Measurements from ENCODE around the gene ATG16L2. TPM values are rescaled to one million over a fixed set of nuclear protein-coding genes. Genes with fewer than 3 reads are reported as not detected.

The ATG16L2 gene
- total RNA-seq, 1 donor, result 34.4 TPM

DNA sequence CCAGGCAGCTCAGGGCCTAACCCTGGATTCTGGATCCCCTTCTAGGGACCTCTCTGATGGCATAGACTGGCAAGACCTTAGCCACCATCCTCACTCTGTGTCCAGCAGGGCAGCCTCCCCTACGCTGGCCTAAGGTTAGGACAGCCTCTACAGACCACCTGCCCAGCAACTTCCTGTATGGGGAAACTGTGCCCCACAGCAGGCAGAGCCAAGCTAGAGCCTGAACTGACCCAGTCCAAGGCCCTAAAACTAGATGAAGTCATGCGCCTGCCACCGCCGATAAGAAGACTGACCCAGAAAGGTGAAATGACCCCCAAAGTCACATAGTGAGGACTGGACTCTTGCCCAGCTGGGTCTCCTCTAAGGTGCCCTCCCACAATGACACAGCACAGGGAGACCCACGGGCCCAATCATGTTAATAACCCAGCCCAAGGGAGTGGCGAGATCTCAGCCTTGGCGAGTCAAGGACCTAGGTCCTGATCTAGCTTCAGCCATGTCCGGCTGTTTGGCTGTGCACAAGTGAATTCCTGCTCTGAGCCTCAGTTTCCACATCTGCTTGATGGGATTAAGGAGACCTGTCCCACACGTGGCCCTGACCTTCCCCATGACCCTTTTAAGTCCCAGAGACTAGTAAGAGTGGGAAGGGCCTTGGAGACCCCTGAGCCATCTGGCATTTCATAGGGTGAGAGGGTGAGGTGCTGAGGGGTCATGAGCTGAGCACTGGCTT is 37.9 kb upstream of the ATG16L2 start:
- no peak overlapping the region for H3K4me3 ChIP-seq (ENCODE audit: low read length)
- peaks cover 29% of the 10 kb centered on the region for H3K4me1 ChIP-seq (ENCODE audit: insufficient read depth, low read length)
- H3K27me3 ChIP-seq (ENCODE audit: insufficient read depth, low read length), result peaks cover 7% of the 10 kb centered on the region
- H3K9me3 ChIP-seq (ENCODE audit: low read depth, low read length), result no peaks in the 10 kb centered on the region

GRCh38 chr11:72776844-72777754 is 37.1 kb upstream of the ATG16L2 start:
- peaks cover 33% of the 10 kb centered on the region for H3K4me1 ChIP-seq (ENCODE audit: insufficient read depth, low read length)
- no peaks in the 10 kb centered on the region for H3K9me3 ChIP-seq (ENCODE audit: low read depth, low read length)
- peaks cover 7% of the 10 kb centered on the region for H3K27me3 ChIP-seq (ENCODE audit: insufficient read depth, low read length)
- no peak overlapping the region for H3K4me3 ChIP-seq (ENCODE audit: low read length)

- no peaks in the 10 kb centered on the region for H3K9me3 ChIP-seq (ENCODE audit: low read depth, low read length)
- H3K4me1 ChIP-seq (ENCODE audit: insufficient read depth, low read length), result peaks cover 37% of the 10 kb centered on the region
- no peak overlapping the region for H3K4me3 ChIP-seq (ENCODE audit: low read length)
- H3K27me3 ChIP-seq (ENCODE audit: insufficient read depth, low read length), result peaks cover 7% of the 10 kb centered on the region
Measured at GRCh38 chr11:72777755-72778278, 36.4 kb upstream of the ATG16L2 start.

GRCh38 chr11:72778535-72779494 is 35.4 kb upstream of the ATG16L2 start:
- peaks cover 7% of the 10 kb centered on the region for H3K27me3 ChIP-seq (ENCODE audit: insufficient read depth, low read length)

GRCh38 chr11:72779495-72780128 is 34.6 kb upstream of the ATG16L2 start:
- Histone ChIP-seq H3K9me3 (ENCODE audit: low read depth, low read length) (no peaks in the 10 kb centered on the region), H3K4me3 (ENCODE audit: low read length) (no peak overlapping the region), H3K4me1 (ENCODE audit: insufficient read depth, low read length) (peaks cover 37% of the 10 kb centered on the region), H3K27me3 (ENCODE audit: insufficient read depth, low read length) (peaks cover 7% of the 10 kb centered on the region)

More at GRCh38 chr11:72778535-72779494, 35.4 kb upstream of the ATG16L2 start:
- H3K4me3 ChIP-seq (ENCODE audit: low read length), result no peak overlapping the region
- H3K9me3 ChIP-seq (ENCODE audit: low read depth, low read length), result no peaks in the 10 kb centered on the region
- H3K4me1 ChIP-seq (ENCODE audit: insufficient read depth, low read length), result peaks cover 37% of the 10 kb centered on the region

DNA sequence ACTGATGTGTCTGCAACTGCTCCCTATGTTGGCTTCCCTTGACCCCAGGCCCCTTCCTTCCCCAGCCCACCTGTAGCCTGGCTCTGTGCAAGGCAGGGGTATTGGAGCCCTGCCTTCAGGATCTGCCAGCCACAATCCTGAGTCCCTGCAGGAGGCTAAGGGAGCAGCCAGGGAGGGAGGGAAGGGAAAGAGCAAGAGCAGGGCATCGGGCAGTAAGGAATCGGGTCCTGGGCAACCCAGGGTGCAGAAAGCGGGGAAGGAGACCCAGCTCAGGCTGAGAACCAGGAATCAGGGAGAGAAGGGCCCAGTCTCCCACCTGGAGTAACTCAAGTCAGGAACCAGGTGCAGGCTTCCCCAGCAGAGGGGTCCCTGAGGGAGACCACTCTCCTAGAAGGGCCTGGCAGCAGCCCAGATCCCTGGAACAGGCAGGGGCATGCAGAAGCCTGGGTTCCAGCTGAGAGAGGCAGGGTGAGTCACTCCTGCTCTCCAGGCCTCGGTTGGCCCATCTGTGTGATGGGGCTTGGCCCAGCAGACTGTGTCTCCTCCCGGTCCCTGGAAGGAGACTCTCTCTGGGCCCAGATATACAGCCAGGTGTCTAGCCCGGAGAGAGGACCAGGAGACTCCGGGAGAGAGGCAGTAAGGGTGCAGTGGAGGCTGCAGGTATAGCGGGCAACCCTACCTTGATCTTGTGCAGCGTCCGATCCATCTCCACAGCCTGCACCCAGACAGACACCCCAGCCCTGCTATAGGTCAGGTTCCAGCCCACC is 33.7 kb upstream of the ATG16L2 start:
- peak overlapping the region; percentile 33 for H3K4me3 ChIP-seq (ENCODE audit: low read length)
- peaks cover 37% of the 10 kb centered on the region for H3K4me1 ChIP-seq (ENCODE audit: insufficient read depth, low read length)
- peaks cover 7% of the 10 kb centered on the region for H3K27me3 ChIP-seq (ENCODE audit: insufficient read depth, low read length)
- no peaks in the 10 kb centered on the region for H3K9me3 ChIP-seq (ENCODE audit: low read depth, low read length)

- Histone ChIP-seq H3K4me1 (ENCODE audit: insufficient read depth, low read length) (peaks cover 37% of the 10 kb centered on the region), H3K27me3 (ENCODE audit: insufficient read depth, low read length) (peaks cover 7% of the 10 kb centered on the region), H3K4me3 (ENCODE audit: low read length) (peak overlapping the region; percentile 33), H3K9me3 (ENCODE audit: low read depth, low read length) (no peaks in the 10 kb centered on the region)
Measured at GRCh38 chr11:72781063-72781312, 33.2 kb upstream of the ATG16L2 start.

GRCh38 chr11:72781313-72782080 is 32.7 kb upstream of the ATG16L2 start:
- Histone ChIP-seq H3K4me1 (ENCODE audit: insufficient read depth, low read length) (peaks cover 34% of the 10 kb centered on the region), H3K9me3 (ENCODE audit: low read depth, low read length) (no peaks in the 10 kb centered on the region), H3K4me3 (ENCODE audit: low read length) (peak overlapping the region; percentile 33), H3K27me3 (ENCODE audit: insufficient read depth, low read length) (peaks cover 7% of the 10 kb centered on the region)

DNA sequence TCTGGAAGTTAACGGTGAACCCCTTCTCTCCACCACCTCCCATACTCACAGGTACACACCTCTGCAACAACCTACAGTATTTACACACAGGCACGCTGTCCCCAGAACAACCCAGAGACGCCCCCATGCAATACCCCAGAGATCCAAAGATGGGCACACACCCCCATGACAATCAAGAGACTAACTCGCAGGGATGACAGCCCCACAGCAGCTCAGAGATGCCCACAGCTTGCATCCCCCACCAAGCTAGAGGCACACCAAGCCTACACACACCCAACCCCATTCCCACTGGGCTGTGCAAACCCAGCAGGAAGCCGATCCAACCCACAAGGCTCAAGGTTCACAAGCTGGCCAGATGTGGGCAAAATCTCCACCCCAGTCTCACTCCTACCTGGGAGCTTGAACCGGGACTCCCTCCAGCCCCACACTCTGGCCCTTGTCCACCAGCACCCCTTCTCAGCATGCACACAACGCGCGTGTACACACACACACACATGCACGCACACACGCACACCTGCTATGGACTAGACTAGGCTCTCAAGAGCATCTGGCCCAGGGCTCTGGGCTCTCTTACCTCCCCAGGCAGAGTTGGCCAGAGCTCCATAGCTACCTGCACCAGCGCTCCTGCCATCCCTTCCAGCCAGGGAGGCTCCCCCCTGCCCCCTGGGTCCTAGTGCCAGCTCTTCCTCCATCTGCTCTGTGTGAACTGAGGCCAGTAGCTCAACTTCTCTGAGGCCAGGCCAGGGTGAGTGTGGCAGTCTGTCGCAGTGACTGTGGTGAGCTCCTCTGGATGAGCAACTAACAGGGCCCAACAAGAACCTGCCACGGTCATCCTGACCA is 31.9 kb upstream of the ATG16L2 start:
- Histone ChIP-seq H3K27me3 (ENCODE audit: insufficient read depth, low read length) (peaks cover 7% of the 10 kb centered on the region), H3K9me3 (ENCODE audit: low read depth, low read length) (no peaks in the 10 kb centered on the region), H3K4me1 (ENCODE audit: insufficient read depth, low read length) (peaks cover 34% of the 10 kb centered on the region), H3K4me3 (ENCODE audit: low read length) (no peak overlapping the region)

GRCh38 chr11:72783144-72783905 is 30.9 kb upstream of the ATG16L2 start:
- no peaks in the 10 kb centered on the region for H3K9me3 ChIP-seq (ENCODE audit: low read depth, low read length)
- H3K4me3 ChIP-seq (ENCODE audit: low read length), result no peak overlapping the region
- peaks cover 43% of the 10 kb centered on the region for H3K4me1 ChIP-seq (ENCODE audit: insufficient read depth, low read length)
- peaks cover 7% of the 10 kb centered on the region for H3K27me3 ChIP-seq (ENCODE audit: insufficient read depth, low read length)

- H3K4me3 ChIP-seq (ENCODE audit: low read length), result no peak overlapping the region
- H3K27me3 ChIP-seq (ENCODE audit: insufficient read depth, low read length), result peaks cover 7% of the 10 kb centered on the region
- H3K4me1 ChIP-seq (ENCODE audit: insufficient read depth, low read length), result peaks cover 56% of the 10 kb centered on the region
- no peaks in the 10 kb centered on the region for H3K9me3 ChIP-seq (ENCODE audit: low read depth, low read length)
Measured at GRCh38 chr11:72784662-72785061, 29.5 kb upstream of the ATG16L2 start.

Data from mononuclear cell (primary cell).